SU-DHL-6 (cell line): Measurements from ENCODE around the gene RIPOR2.
"Not testable (repeated sequence)": the region's sequence is repeated elsewhere in the genome, so short reads cannot be mapped to it uniquely, and the experiment has no call there.

Source experiments
- H2AFZ ChIP-seq: fragments of 200-600 bp; sonication (generic); 2 replicates; pipeline ENCODE4 v1.6.1; 2014; ENCODE audit warnings: low read depth, mild to moderate bottlenecking, moderate library complexity, mixed read lengths, antibody characterized with exemption, low read length; ENCODE audit not compliant: severe bottlenecking
- H3F3A ChIP-seq: fragments of 200-600 bp; shearing (Covaris generic); 2 replicates; pipeline ENCODE4 v1.6.0; 2016; ENCODE audit warnings: antibody characterized with exemption, mild to moderate bottlenecking; ENCODE audit not compliant: insufficient read depth
- H3K27ac ChIP-seq: fragments of 200-600 bp; sonication (generic); 2 replicates; pipeline ENCODE4 v1.5.1; 2016; ENCODE audit warnings: low read depth, mild to moderate bottlenecking, low read length, moderate library complexity, mixed read lengths
- H3K27me3 ChIP-seq: fragments of 200-600 bp; sonication (generic), shearing (Covaris generic); 2 replicates; pipeline ENCODE4 v1.6.0; 2014; ENCODE audit warnings: mild to moderate bottlenecking, low read length
- H3K36me3 ChIP-seq: fragments of 200-600 bp; sonication (generic); 2 replicates; pipeline ENCODE4 v1.6.1; 2014; ENCODE audit warnings: mild to moderate bottlenecking, low read length, mixed read lengths
- H3K4me2 ChIP-seq: fragments of 300-600, 200-600 bp; shearing (Covaris generic), sonication (generic); 2 replicates; pipeline ENCODE4 v1.6.0; 2014; ENCODE audit warnings: low read length, low read depth, mild to moderate bottlenecking; ENCODE audit not compliant: poor library complexity, severe bottlenecking
- H3K4me3 ChIP-seq: fragments of 200-600 bp; sonication (generic); 2 replicates; pipeline ENCODE4 v1.5.1; 2014; ENCODE audit warnings: antibody characterized with exemption, low read length, mild to moderate bottlenecking, mixed read lengths; ENCODE audit not compliant: insufficient read depth, poor library complexity, severe bottlenecking
- H3K79me2 ChIP-seq: fragments of 200-600 bp; sonication (generic); 2 replicates; pipeline ENCODE4 v1.6.1; 2014; ENCODE audit warnings: mild to moderate bottlenecking, low read length, moderate library complexity; ENCODE audit not compliant: insufficient read depth
- H3K9ac ChIP-seq: fragments of 200-600 bp; sonication (generic); 2 replicates; pipeline ENCODE4 v1.7.0; 2014; ENCODE audit warnings: mild to moderate bottlenecking, low read length
- H3K9me2 ChIP-seq: fragments of 200-600 bp; sonication (generic); replicated peaks from 2 replicates; pipeline ENCODE4 v1.6.1; 2014; ENCODE audit warnings: low read length; ENCODE audit not compliant: insufficient read depth
- H3K9me3 ChIP-seq: fragments of 200-600 bp; sonication (generic); 2 replicates; pipeline ENCODE4 v1.6.1; 2014; ENCODE audit warnings: low read length, mixed read lengths; ENCODE audit not compliant: insufficient read depth
- H4K20me1 ChIP-seq: fragments of 200-600 bp; sonication (generic); 2 replicates; pipeline ENCODE4 v1.6.1; 2014; ENCODE audit warnings: low read depth, mild to moderate bottlenecking, antibody characterized with exemption, low read length, moderate library complexity, mixed read lengths
- CTCF ChIP-seq: fragments of 200-600 bp; sonication (generic); IDR thresholded peaks from one replicate; pipeline ENCODE4 v1.5.1; 2017; ENCODE audit warnings: antibody characterized with exemption, mild to moderate bottlenecking, low read length, moderate library complexity; ENCODE audit not compliant: insufficient read depth, poor library complexity, severe bottlenecking
- EZH2phosphoT487 ChIP-seq: fragments of 200-600 bp; sonication (generic), shearing (Covaris generic); conservative IDR thresholded peaks from 2 replicates; pipeline ENCODE4 v1.6.1; 2018; ENCODE audit warnings: mild to moderate bottlenecking, antibody characterized with exemption, low read length, moderate library complexity, mixed read lengths

The RIPOR2 gene

DNA sequence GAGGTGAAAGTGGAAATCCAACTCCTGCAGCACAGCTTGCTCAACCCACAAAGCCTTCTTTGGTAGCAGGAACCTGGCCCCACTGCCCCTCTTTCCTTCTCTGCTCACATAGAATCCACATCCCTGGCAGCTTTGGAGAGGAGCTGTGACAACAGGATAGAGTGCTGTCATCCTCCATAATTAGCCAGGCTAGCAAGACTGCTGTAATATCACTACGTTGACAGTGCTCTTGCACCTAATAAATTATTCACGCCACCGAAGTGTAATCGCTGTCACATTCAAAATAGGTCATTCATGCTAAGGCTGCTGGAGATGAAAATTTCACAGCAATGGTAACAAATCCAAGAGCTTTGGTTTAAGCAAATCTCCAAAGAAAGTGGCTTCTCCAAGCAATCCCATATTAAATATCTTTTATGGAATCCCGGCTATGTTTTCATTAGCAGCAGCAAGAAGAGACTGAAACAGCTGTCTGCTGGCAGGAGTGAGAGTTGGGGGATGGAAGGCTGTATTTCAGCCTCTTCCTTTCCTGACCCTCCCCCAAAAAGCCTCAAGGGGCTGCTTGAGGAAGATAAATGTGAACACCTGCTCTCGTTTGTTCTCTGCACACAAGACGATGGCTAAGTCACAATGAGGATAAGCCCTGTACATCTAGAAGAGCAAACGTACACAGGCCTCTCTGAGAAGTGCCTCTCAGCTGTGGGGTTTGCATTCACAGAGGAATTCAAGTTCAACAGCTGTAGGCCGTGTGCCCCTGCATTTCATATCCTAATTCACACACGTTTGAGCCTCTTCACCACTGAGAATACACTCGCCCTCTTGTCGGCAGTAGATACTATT is 16.5 kb downstream of the RIPOR2 start:
- peaks cover 60% of the 10 kb centered on the region for H3F3A ChIP-seq
- H3K4me2 ChIP-seq, result peak overlapping the region; percentile 47
- H2AFZ ChIP-seq, result no peak overlapping the region
- H3K9ac ChIP-seq, result peak overlapping the region; percentile 30
- peak overlapping the region; percentile 1 for H3K4me3 ChIP-seq
- H3K79me2 ChIP-seq, result peaks cover 98% of the 10 kb centered on the region
- H3K9me3 ChIP-seq, result no peaks in the 10 kb centered on the region
- no peaks in the 10 kb centered on the region for H3K9me2 ChIP-seq
- peaks cover 4% of the 10 kb centered on the region; the same call in 1 of the 2 replicates for H3K36me3 ChIP-seq
- no peak for TF ChIP-seq EZH2phosphoT487
- no peak for TF ChIP-seq CTCF
- H3K27me3 ChIP-seq, result no peaks in the 10 kb centered on the region
- H4K20me1 ChIP-seq, result no peaks in the 10 kb centered on the region
- H3K27ac ChIP-seq, result peak overlapping the region; percentile 81

- Histone ChIP-seq H3K27me3 (no peaks in the 10 kb centered on the region), H4K20me1 (no peaks in the 10 kb centered on the region), H3F3A (peaks cover 64% of the 10 kb centered on the region), H3K79me2 (peaks cover 98% of the 10 kb centered on the region), H3K9ac (peak overlapping the region; percentile 30; the same call in 1 of the 2 replicates), H2AFZ (no peak overlapping the region), H3K36me3 (peaks cover 4% of the 10 kb centered on the region; the same call in 1 of the 2 replicates), H3K9me2 (no peaks in the 10 kb centered on the region), H3K4me3 (no peak overlapping the region), H3K4me2 (peak overlapping the region; percentile 47), H3K9me3 (no peaks in the 10 kb centered on the region), H3K27ac (peak overlapping the region; percentile 81)
- no peak for TF ChIP-seq EZH2phosphoT487
Measured at GRCh38 chr6:24918641-24919055, 17.1 kb downstream of the RIPOR2 start.

DNA sequence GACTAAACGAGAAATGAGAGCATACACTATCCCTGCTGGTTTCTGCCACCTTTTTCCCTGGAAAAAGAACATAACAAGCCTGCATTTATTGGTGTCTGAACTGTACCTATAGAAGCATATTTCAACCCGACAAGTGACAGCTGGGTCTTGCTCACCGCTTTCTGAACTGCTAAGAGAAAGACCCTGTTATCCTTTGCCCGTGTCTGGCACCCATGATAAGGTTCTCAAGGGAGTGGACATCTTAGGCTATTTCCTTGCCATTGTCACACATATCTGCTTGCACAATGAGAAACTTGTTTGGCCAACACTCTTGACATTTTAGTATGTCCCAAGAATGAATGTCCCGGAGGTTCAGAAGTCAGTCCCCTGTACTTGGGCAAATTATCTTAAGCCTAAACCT is 19.3 kb downstream of the RIPOR2 start:
- no peak overlapping the region for H3K4me3 ChIP-seq
- H3K9me3 ChIP-seq, result no peaks in the 10 kb centered on the region
- H3K36me3 ChIP-seq, result peaks cover 4% of the 10 kb centered on the region; the same call in 1 of the 2 replicates
- H3K9me2 ChIP-seq, result no peaks in the 10 kb centered on the region
- no peaks in the 10 kb centered on the region for H3K27me3 ChIP-seq
- H2AFZ ChIP-seq, result no peak overlapping the region
- peaks cover 68% of the 10 kb centered on the region for H3F3A ChIP-seq
- no peak overlapping the region for H3K9ac ChIP-seq
- no peak for TF ChIP-seq CTCF
- TF ChIP-seq EZH2phosphoT487, result no peak
- no peaks in the 10 kb centered on the region for H4K20me1 ChIP-seq
- peaks cover 98% of the 10 kb centered on the region for H3K79me2 ChIP-seq
- H3K4me2 ChIP-seq, result no peak overlapping the region
- H3K27ac ChIP-seq, result peak overlapping the region; percentile 4; the same call in 1 of the 2 replicates

DNA sequence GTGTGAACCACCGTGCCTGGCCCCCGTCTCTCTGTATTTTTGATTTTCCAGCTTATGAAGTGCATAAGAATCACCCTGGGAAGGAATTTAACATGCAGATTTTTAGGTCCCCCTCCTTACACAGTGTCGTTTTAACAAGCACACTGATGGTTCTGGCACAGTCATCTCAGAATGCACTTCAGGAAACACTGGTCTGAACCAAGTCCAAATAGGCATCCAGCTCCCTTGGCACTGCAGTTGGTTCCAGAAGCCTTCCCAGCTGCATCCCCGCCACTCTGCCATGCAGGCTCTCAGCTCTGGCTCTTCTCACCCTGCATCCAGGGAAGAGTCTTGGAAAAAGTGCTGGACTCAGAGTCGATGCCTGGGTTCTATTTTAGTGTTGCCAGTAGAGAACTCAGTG is 20.1 kb downstream of the RIPOR2 start:
- peaks cover 98% of the 10 kb centered on the region for H3K79me2 ChIP-seq
- no peak overlapping the region for H3K9ac ChIP-seq
- H4K20me1 ChIP-seq, result no peaks in the 10 kb centered on the region
- peaks cover 65% of the 10 kb centered on the region for H3F3A ChIP-seq
- H2AFZ ChIP-seq, result no peak overlapping the region
- peak overlapping the region; percentile 16; the same call in 1 of the 2 replicates for H3K27ac ChIP-seq
- no peak overlapping the region for H3K4me2 ChIP-seq
- H3K9me2 ChIP-seq, result no peaks in the 10 kb centered on the region
- H3K36me3 ChIP-seq, result peaks cover 4% of the 10 kb centered on the region; the same call in 1 of the 2 replicates
- H3K27me3 ChIP-seq, result no peaks in the 10 kb centered on the region
- TF ChIP-seq CTCF, result no peak
- no peak for TF ChIP-seq EZH2phosphoT487
- no peak overlapping the region for H3K4me3 ChIP-seq
- H3K9me3 ChIP-seq, result no peaks in the 10 kb centered on the region

- peaks cover 98% of the 10 kb centered on the region for H3K79me2 ChIP-seq
- H3K27me3 ChIP-seq, result not testable (repeated sequence)
- peak overlapping the region; percentile 77 for H3K4me2 ChIP-seq
Measured at GRCh38 chr6:24914082-24914481, 21.7 kb downstream of the RIPOR2 start.

More at GRCh38 chr6:24914082-24914481, 21.7 kb downstream of the RIPOR2 start:
- not testable (repeated sequence) for H3K9ac ChIP-seq, H3K36me3 ChIP-seq, H3K9me2 ChIP-seq, H4K20me1 ChIP-seq, H2AFZ ChIP-seq, H3K4me3 ChIP-seq, H3K9me3 ChIP-seq
- H3K27ac ChIP-seq, result peak overlapping the region; percentile 85
- H3F3A ChIP-seq, result peaks cover 55% of the 10 kb centered on the region
